DND-41 (cell line): Measurements from ENCODE around the gene GCHFR.

ENCODE experiments used
- ATAC-seq: fragments of 200-7000 bp; cut with Tn5 transposase; 3 replicates; pipeline ENCODE4 v1.9.1; 2021; ENCODE audit warnings: low read depth; ENCODE audit not compliant: insufficient read depth
- DNase-seq: peaks from one replicate; pipeline ENCODE4 v3.0.0-alpha.2; 2020
- H2AFZ ChIP-seq: 2 replicates; pipeline ENCODE4 v1.6.0; 2012; ENCODE audit warnings: low read depth, low read length
- H3K27ac ChIP-seq: 2 replicates; pipeline ENCODE4 v1.5.1; 2012; ENCODE audit warnings: low read length, inconsistent platforms
- H3K27me3 ChIP-seq: fragments of 200-600 bp; sonication (generic); 2 replicates; pipeline ENCODE4 v1.6.0; 2012; ENCODE audit warnings: low read length, mild to moderate bottlenecking, inconsistent platforms; ENCODE audit not compliant: insufficient read depth, poor library complexity
- H3K36me3 ChIP-seq: 2 replicates; pipeline ENCODE4 v1.5.1; 2012; ENCODE audit warnings: low read length, inconsistent platforms; ENCODE audit not compliant: insufficient read depth
- H3K4me1 ChIP-seq: 2 replicates; pipeline ENCODE4 v1.5.1; 2012; ENCODE audit warnings: mild to moderate bottlenecking, low read length; ENCODE audit not compliant: insufficient read depth
- H3K4me2 ChIP-seq: 2 replicates; pipeline ENCODE4 v1.6.0; 2012; ENCODE audit warnings: mild to moderate bottlenecking, moderate library complexity, low read length, inconsistent platforms; ENCODE audit not compliant: insufficient read depth
- H3K4me3 ChIP-seq, 2 experiments: fragments of 200-600 bp in 1 of 2; shearing (Covaris generic) in 1 of 2; 2 replicates each; pipeline ENCODE4 v1.5.1; 2012 to 2016; ENCODE audit warnings: inconsistent platforms in 2 of 2, low read length in 2 of 2, mild to moderate bottlenecking in 2 of 2, low read depth in 1 of 2, moderate library complexity in 1 of 2
- H3K79me2 ChIP-seq: 2 replicates; pipeline ENCODE4 v1.6.0; 2012; ENCODE audit warnings: low read length, inconsistent platforms; ENCODE audit not compliant: insufficient read depth
- H3K9ac ChIP-seq: 2 replicates; pipeline ENCODE4 v1.6.0; 2012; ENCODE audit warnings: low read depth, mild to moderate bottlenecking, inconsistent platforms, low read length, moderate library complexity
- H3K9me3 ChIP-seq: 2 replicates; pipeline ENCODE4 v1.5.1; 2012; ENCODE audit warnings: low read length, moderate library complexity, mild to moderate bottlenecking, inconsistent platforms; ENCODE audit not compliant: insufficient read depth, severe bottlenecking
- H4K20me1 ChIP-seq: 2 replicates; pipeline ENCODE4 v1.6.0; 2012; ENCODE audit warnings: low read length; ENCODE audit not compliant: insufficient read depth
- EZH2 ChIP-seq: IDR thresholded peaks from 3 replicates; pipeline ENCODE4 v1.6.1; 2012; ENCODE audit warnings: borderline replicate concordance, low read depth, mild to moderate bottlenecking, moderate library complexity, low read length, inconsistent platforms; ENCODE audit not compliant: severe bottlenecking
- TF ChIP-seq, protein P1 (sequence below): IDR thresholded peaks from 2 replicates; pipeline ENCODE4 v1.5.1; 2012; ENCODE audit warnings: borderline replicate concordance, low read length, moderate library complexity, mild to moderate bottlenecking; ENCODE audit not compliant: poor library complexity, severe bottlenecking; ENCODE audit errors: extremely low read depth

The GCHFR gene

DNA sequence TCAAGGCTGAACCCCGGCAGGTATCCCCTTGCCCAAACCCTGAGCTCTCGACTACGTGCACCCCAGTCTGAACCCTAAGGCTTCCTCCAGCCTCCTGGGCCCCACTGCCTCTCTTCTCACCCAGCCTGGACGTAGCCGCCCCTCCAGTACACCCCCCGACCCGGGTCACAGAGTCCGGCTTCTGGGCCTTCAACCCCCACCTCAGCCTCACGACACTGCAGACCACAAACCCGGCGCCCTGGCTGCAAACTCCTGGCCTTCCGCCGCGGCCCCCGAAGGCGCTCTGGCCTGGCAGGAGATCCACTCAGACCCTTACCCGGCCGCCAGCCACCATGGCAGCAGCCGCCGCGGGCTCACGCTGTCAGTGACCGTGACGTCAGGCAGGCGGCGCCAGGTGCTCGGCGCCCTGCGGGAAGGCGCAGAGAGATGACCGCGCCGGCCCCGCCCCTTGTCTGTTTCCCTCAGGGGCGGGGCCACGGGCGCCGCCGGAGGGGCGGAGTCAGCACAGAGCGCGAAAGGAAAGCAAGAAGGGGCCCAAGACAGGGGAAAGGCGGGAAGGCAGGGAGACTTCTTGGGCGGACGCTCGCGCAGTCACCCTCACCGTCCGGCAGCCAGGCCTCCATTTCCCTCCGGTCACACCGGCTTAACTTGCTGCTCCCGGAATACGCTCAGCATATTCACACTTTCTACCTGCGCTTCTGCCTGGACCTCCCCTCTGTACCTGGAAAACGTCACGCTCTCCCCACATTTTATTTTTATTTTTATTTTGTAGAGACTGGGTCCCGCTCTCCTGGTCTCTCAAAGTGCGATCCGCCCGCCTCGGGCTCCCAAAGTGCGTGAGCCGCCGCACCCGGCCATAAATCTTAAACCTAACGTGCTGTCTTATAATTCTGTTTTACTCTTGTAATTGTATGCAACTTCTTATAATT is 8.7 kb upstream of the GCHFR start, which contains the start of gene RMDN3:
TSS of gene RMDN3 (minus strand) at position 372 of the 929 bp plus-strand sequence. CDS start 471 bp downstream, outside the sequence.
- peaks cover 26% of the 10 kb centered on the region for H3K36me3 ChIP-seq
- H3K9me3 ChIP-seq, result no peaks in the 10 kb centered on the region
- H3K4me2 ChIP-seq, result peak within 1 kb of the TSS; percentile 99
- TF ChIP-seq, protein P1, sequence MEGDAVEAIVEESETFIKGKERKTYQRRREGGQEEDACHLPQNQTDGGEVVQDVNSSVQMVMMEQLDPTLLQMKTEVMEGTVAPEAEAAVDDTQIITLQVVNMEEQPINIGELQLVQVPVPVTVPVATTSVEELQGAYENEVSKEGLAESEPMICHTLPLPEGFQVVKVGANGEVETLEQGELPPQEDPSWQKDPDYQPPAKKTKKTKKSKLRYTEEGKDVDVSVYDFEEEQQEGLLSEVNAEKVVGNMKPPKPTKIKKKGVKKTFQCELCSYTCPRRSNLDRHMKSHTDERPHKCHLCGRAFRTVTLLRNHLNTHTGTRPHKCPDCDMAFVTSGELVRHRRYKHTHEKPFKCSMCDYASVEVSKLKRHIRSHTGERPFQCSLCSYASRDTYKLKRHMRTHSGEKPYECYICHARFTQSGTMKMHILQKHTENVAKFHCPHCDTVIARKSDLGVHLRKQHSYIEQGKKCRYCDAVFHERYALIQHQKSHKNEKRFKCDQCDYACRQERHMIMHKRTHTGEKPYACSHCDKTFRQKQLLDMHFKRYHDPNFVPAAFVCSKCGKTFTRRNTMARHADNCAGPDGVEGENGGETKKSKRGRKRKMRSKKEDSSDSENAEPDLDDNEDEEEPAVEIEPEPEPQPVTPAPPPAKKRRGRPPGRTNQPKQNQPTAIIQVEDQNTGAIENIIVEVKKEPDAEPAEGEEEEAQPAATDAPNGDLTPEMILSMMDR, result no peak
- TF ChIP-seq EZH2, result no peak
- H2AFZ ChIP-seq, result peak within 1 kb of the TSS; percentile 93
- peak within 1 kb of the TSS; percentile 96 to 98 for H3K4me3 ChIP-seq
- H4K20me1 ChIP-seq, result peaks cover 3% of the 10 kb centered on the region; the same call in 1 of the 2 replicates
- peak within 1 kb of the TSS; percentile 100 for H3K27ac ChIP-seq
- peaks cover 38% of the 10 kb centered on the region for H3K79me2 ChIP-seq
- peaks cover 41% of the 10 kb centered on the region for H3K4me1 ChIP-seq
- DNase-seq (peak; percentile 93), ATAC-seq (peak; percentile 85)
- H3K27me3 ChIP-seq, result no peaks in the 10 kb centered on the region
- peak within 1 kb of the TSS; percentile 95 for H3K9ac ChIP-seq

DNA sequence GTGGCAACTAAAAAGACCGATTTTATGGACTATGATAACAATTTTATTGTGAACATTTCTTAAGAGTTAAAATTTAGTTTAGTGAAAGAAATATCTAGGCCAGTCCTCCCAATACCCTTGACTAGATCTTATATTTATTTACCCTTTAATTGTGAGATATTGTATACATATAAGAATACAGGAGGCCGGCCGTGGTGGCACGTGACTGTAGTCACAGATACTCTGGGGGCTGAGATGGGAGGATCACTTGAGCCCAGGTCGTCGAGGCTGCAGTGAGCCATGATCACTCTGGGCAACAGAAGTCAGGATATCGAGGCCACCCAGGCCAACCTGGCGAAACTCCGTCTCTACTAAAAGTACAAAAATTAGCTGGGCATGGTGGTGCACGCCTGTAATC is 8.1 kb upstream of the GCHFR start:
- Histone ChIP-seq H3K27ac (peak overlapping the region; percentile 100), H3K79me2 (peaks cover 34% of the 10 kb centered on the region), H3K4me3 (peak overlapping the region; percentile 36 to 98; a peak in 3 of 4 replicates), H3K27me3 (no peaks in the 10 kb centered on the region), H4K20me1 (peaks cover 3% of the 10 kb centered on the region; the same call in 1 of the 2 replicates), H2AFZ (peak overlapping the region; percentile 92), H3K36me3 (peaks cover 20% of the 10 kb centered on the region), H3K9ac (peak overlapping the region; percentile 95), H3K4me1 (peaks cover 41% of the 10 kb centered on the region), H3K9me3 (no peaks in the 10 kb centered on the region), H3K4me2 (peak overlapping the region; percentile 99)
- peak; percentile 15 for DNase-seq
- no peak for ATAC-seq
- TF ChIP-seq, protein P1, result no peak
- no peak for TF ChIP-seq EZH2

DNA sequence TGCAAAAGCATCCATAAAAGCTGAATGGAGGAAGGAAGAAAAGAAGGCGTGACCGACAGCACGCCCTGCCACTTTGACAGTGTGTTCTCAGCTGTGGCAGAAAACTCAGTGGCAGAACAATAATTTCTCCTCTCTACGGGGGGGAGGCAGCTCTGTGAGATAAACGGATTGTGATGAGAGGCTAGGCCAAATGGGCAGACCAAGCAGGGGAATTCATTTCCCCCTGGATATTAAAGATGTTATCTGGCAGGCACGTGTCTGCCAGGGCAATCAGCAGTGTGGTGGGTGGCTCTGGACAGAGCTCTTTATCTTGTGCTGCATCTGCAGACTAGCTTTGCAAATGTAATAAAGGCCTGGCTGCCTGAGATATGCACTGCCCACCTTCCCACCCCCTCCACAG is 6.9 kb upstream of the GCHFR start:
- peaks cover 34% of the 10 kb centered on the region for H3K4me1 ChIP-seq
- no peak overlapping the region for H2AFZ ChIP-seq
- no peaks in the 10 kb centered on the region for H3K27me3 ChIP-seq
- DNase-seq, result no peak
- H3K36me3 ChIP-seq, result peaks cover 9% of the 10 kb centered on the region
- no peaks in the 10 kb centered on the region for H3K9me3 ChIP-seq
- H3K79me2 ChIP-seq, result peaks cover 26% of the 10 kb centered on the region
- no peak overlapping the region for H3K27ac ChIP-seq
- TF ChIP-seq EZH2, result no peak
- TF ChIP-seq, protein P1, result no peak
- no peak overlapping the region for H3K4me3 ChIP-seq
- no peak for ATAC-seq
- peaks cover 1% of the 10 kb centered on the region; the same call in 1 of the 2 replicates for H4K20me1 ChIP-seq
- no peak overlapping the region for H3K4me2 ChIP-seq
- H3K9ac ChIP-seq, result no peak overlapping the region
